Adrenal gland (tissue), 5 donors: ENCODE data around the gene IFITM2.

Experiments
- CTCF ChIP-seq, 6 experiments: fragments of 450-650 bp in 4 of 6; fragments of 200-600 bp in 2 of 6; sonication (generic) in 1 of 6; IDR thresholded peaks; 1 replicate in 5 of 6; 2 replicates in 1 of 6; pipeline versions ENCODE4 v1.5.1 to v1.8.0; 2016 to 2021; ENCODE audit warnings: antibody characterized with exemption in 6 of 6, mild to moderate bottlenecking in 2 of 6, moderate library complexity in 1 of 6
- POLR2A ChIP-seq, 2 donors: fragments of 450-650 bp; IDR thresholded peaks; one replicate each; pipeline ENCODE4 v1.6.1; 2017; ENCODE audit warnings: antibody characterized with exemption in 2 of 2, mild to moderate bottlenecking in 2 of 2, moderate library complexity in 1 of 2
- donor health status: DM: no; HTN: no; CAD: no.

GRCh38 chr11:353179-353873 is 45.7 kb downstream of the IFITM2 start:
- TF ChIP-seq POLR2A (IDR thresholded peaks at IDR 0.05), result no peak
- TF ChIP-seq CTCF (IDR thresholded peaks at IDR 0.05), result no peak
